GM12865 (cell line): ENCODE results near the gene ZBTB3.

Experiments
- DNase-seq: peaks from one replicate; pipeline ENCODE4 v3.0.0; 2010; ENCODE audit warnings: low read depth
- H3K4me3 ChIP-seq: 2 replicates; pipeline ENCODE4 v1.5.1; 2011; ENCODE audit warnings: mild to moderate bottlenecking, low read depth, low read length, control low read depth
- CTCF ChIP-seq: IDR thresholded peaks from 2 replicates; pipeline ENCODE4 v1.5.1; 2011; ENCODE audit warnings: low read length, control low read depth, low read depth, inconsistent platforms; ENCODE audit not compliant: insufficient read depth; ENCODE audit errors: missing control alignments

ZBTB3 gene

GRCh38 chr11:62753736-62754603 lies at the start of gene ZBTB3:
ZBTB3 (minus strand) TSS chr11:62754160; CDS start chr11:62753664, 496 bp downstream.
- peak; percentile 100 for DNase-seq
- peak within 1 kb of the TSS; percentile 61 for H3K4me3 ChIP-seq
- no peak for TF ChIP-seq CTCF

GRCh38 chr11:62801071-62801470 lies 47.1 kb upstream of the ZBTB3 start:
- TF ChIP-seq CTCF = no peak
- H3K4me3 ChIP-seq = no peak overlapping the region
- DNase-seq = no peak

- no peak for TF ChIP-seq CTCF
- DNase-seq = no peak
- H3K4me3 ChIP-seq = no peak overlapping the region
Observed at GRCh38 chr11:62799486-62799885, 45.5 kb upstream of the ZBTB3 start.

- no peak for TF ChIP-seq CTCF
- no peak for DNase-seq
- H3K4me3 ChIP-seq = no peak overlapping the region
Observed at GRCh38 chr11:62796281-62796680, 42.3 kb upstream of the ZBTB3 start.

GRCh38 chr11:62794201-62794775 lies 40.3 kb upstream of the ZBTB3 start:
- no peak for DNase-seq
- H3K4me3 ChIP-seq = no peak overlapping the region
- TF ChIP-seq CTCF = no peak

- peak overlapping the region; percentile 85; the same call in 1 of the 2 replicates for H3K4me3 ChIP-seq
- no peak for DNase-seq
- TF ChIP-seq CTCF = no peak
Observed at GRCh38 chr11:62792202-62792575, 38.2 kb upstream of the ZBTB3 start.
